Smooth muscle cell of the umbilical artery (primary cell): ENCODE results near the gene KIAA0232. TPM values are rescaled to one million over a fixed set of nuclear protein-coding genes. Genes with fewer than 3 reads are reported as not detected.

Source experiments
- total RNA-seq: library from RNA; depleted of rRNA; stranded (reverse); fragments of >200 nt; gene quantifications from 2 replicates; pipeline ENCODE4 v1.2.3, GENCODE V29; 2014

The KIAA0232 gene, protein sequence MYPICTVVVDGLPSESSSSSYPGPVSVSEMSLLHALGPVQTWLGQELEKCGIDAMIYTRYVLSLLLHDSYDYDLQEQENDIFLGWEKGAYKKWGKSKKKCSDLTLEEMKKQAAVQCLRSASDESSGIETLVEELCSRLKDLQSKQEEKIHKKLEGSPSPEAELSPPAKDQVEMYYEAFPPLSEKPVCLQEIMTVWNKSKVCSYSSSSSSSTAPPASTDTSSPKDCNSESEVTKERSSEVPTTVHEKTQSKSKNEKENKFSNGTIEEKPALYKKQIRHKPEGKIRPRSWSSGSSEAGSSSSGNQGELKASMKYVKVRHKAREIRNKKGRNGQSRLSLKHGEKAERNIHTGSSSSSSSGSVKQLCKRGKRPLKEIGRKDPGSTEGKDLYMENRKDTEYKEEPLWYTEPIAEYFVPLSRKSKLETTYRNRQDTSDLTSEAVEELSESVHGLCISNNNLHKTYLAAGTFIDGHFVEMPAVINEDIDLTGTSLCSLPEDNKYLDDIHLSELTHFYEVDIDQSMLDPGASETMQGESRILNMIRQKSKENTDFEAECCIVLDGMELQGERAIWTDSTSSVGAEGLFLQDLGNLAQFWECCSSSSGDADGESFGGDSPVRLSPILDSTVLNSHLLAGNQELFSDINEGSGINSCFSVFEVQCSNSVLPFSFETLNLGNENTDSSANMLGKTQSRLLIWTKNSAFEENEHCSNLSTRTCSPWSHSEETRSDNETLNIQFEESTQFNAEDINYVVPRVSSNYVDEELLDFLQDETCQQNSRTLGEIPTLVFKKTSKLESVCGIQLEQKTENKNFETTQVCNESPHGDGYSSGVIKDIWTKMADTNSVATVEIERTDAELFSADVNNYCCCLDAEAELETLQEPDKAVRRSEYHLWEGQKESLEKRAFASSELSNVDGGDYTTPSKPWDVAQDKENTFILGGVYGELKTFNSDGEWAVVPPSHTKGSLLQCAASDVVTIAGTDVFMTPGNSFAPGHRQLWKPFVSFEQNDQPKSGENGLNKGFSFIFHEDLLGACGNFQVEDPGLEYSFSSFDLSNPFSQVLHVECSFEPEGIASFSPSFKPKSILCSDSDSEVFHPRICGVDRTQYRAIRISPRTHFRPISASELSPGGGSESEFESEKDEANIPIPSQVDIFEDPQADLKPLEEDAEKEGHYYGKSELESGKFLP (N-terminal part only)
- 22.6 and 24.8 TPM in 2 replicates for total RNA-seq

DNA sequence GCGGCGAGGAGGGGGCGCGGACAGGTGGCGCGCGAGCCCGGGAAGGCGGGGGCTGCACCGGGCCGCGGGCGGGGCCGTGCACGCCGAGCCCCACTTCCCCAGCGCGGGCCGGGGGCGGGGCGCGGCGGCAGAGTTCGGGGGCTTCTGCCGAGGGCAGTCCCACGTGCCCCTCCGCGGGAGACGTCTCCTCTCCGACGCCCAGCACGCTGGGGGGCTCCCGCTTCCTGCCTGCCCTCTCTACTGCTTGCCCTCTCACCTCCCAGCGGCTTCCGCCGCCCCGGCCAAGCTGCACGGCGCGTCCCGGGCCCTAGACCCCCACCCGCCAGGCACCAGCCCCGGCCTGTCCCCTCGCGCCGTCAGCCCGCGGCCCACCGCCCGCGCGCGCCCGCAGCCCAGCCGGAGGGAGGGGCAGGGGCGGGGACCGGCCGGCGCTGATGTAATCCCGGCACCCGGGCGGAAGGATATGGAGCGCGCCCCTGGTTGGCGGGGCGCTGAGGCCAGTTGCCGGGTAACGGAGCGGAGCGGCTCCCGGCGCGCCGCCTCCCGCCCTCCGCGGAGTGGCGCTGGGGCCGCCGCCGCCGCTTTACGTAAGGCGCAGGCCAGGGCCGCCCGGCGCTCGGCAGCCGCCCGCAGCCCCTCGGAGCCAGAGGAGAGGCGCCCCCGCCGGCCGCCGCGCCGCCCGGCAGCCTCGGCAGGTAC is at the start of gene KIAA0232:
TSS of gene KIAA0232 (plus strand) at position 581 of the 699 bp plus-strand sequence. CDS start 41,727 bp downstream, outside the sequence.

DNA sequence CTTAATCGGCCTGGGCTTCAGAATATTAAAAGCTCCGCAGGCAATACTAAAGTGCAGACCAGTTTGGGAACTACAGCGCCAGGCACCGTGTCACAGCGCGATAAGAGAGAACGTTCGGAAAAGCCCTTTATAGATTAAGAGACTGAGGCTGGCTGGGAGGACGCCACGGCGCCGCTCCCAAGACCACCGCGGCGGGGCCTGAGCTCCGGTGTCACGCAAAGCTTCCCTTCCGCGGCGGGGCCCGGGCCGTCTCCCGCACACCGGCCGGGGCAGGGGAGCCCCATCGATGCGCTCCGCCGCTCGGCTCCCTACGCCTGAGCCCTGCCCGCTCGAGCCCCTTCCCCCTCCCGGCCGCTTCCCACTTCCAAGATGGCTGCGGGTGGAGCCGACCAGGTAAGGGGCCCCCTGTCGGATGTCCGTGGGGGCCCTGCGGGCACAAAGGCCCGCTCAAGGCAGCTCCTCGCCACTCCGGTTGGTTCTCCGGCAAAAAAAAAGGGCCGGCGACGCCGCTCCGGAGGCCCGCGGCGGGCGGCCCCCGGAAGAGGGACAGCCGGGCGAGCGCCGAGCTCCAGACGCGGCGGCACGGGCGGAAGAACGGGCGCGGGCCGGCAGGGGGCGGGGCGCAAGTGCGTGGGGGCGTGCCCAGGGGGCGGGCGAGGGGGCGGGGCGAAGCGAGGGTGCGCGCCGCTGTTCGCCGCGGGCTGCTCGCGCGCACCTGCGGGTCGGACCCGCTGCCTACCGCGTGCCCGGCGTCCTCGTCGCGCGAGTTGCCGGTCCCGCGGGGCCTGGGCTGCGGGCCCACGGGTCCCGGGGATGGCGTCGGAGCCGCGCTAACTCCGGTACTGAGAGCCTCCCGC is 126.8 kb downstream of the KIAA0232 start, which contains the start of gene TBC1D14:
TSS of gene TBC1D14 (plus strand) at position 714 of the 857 bp plus-strand sequence. CDS start 13,564 bp downstream, outside the sequence.

Other genes starting within 250 kb of the KIAA0232 start
- 37.1 and 53.1 TPM in 2 replicates for gene MAN2B2, start 207.5 kb upstream of the KIAA0232 start, total RNA-seq
- 67.1 and 100 TPM in 2 replicates for gene MRFAP1, start 142.0 kb upstream of the KIAA0232 start, total RNA-seq
- not detected in 2 replicates for gene S100P, start 88.8 kb upstream of the KIAA0232 start, total RNA-seq
- gene MRFAP1L1, start 72.9 kb upstream of the KIAA0232 start, total RNA-seq, result 48.9 and 50.2 TPM in 2 replicates
- 19.6 and 21.3 TPM in 2 replicates for gene BLOC1S4, start 66.6 kb upstream of the KIAA0232 start, total RNA-seq
- 42.5 and 49.5 TPM in 2 replicates for gene TBC1D14, start 127.1 kb downstream of the KIAA0232 start, total RNA-seq